Stimulated activated CD8-positive, alpha-beta memory T cell treated with anti-CD3 and anti-CD28 coated beads, Interleukin-7, amount 100 ng/mL, for 48 hours (primary cell): ENCODE results near the gene S100B.
A peak's percentile ranks its signal among the peaks of the same experiment; 100 is the strongest.
"Not testable (repeated sequence)": the region's sequence is repeated elsewhere in the genome, so short reads cannot be mapped to it uniquely, and the experiment has no call there.

Experiments used
- DNase-seq, 2 donors: peaks; one replicate each; pipeline ENCODE4 v3.0.0-alpha.2; 2020; ENCODE audit warnings: low read depth in 1 of 2; ENCODE audit errors: extremely low read depth in 1 of 2

Gene S100B

DNA sequence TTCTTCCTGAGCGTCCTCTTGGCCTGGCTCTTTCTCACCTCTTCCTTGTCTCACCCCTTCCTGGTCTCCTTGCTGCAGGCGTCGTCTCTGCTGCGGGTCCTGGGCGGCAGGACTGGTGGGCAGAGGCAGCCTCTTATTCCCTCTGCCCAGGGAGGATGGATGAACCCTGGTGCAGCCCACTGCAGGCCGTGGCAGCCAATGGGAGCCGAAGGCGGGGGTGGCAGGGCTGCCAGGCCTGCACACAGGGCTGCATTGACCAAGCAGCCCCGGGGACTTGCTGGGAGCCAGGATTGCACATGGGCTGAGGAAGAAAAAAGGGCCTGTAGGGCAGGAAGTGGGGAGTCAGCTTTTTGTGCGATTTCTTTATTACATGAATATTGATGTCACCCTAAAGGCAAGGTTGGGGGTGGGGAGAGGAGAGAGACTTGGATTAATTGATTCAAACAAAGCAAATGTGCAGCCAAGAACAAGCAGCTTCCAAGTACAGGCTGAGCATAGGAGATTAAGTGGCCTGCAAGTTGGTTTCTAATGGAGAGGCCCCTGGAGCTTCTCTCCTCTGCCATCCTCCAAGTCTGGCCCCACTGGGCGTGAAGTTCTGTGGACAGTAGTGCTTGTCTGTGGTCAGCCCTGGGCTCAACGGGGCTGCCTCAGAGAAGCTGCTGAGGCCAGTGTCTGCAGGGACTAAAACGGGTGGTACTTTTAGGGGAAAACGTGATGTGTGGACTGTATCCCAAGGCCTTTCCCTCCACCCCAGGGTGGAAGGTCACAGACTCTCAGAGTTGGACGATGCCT lies at the start of gene S100B:
Gene S100B (minus strand): TSS at position 108 of the 792 bp plus-strand sequence. CDS start 2,667 bp downstream, outside the sequence.
- DNase-seq, result no peak

DNA sequence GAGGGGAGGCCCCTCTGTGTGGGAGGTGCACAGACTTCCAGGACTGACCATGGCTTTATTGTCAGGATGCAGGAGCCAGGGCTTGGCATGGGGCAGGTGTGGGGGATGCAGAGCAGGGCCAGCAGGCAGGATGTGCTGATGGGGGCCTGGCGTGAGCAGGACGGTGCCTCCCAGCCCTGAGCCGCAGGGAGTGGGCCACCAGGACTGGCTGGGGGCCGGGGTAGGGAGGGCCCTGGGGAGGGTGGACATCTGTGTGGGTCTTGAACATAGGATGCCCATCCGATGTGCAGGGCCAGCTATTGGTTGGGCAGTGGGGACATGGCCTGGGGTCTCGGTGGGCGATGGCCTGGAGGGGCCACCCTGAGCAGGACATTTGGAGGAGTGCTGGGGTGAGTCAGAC lies 46.2 kb upstream of the S100B start:
- DNase-seq, result no peak

GRCh38 chr21:46650476-46651098 lies 45.7 kb upstream of the S100B start:
- DNase-seq, result no peak

GRCh38 chr21:46649356-46649755 lies 44.5 kb upstream of the S100B start:
- DNase-seq, result no peak

GRCh38 chr21:46648539-46648938 lies 43.7 kb upstream of the S100B start:
- DNase-seq, result no peak

- no peak for DNase-seq
Measured at GRCh38 chr21:46646541-46647154, 41.8 kb upstream of the S100B start.

DNA sequence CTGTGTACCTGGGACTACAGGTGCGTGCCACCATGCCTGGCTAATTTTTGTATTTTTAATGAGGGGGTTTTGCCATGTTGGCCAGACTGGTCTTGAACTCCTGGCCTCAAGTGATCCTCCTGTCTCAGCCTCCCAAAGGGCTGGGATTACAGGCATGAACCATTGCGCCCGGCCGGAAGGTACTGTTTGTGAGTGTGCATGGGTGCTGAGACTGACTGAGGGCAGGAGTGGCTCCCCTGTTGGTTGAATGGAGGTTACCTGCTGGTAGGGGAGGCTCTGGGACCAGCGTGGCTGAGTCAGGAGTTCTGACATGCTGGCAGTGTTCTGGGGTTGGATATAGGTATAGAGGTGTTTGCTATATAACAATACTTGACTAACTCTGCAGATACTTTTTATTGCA lies 41.0 kb upstream of the S100B start:
- DNase-seq, result no peak

DNA sequence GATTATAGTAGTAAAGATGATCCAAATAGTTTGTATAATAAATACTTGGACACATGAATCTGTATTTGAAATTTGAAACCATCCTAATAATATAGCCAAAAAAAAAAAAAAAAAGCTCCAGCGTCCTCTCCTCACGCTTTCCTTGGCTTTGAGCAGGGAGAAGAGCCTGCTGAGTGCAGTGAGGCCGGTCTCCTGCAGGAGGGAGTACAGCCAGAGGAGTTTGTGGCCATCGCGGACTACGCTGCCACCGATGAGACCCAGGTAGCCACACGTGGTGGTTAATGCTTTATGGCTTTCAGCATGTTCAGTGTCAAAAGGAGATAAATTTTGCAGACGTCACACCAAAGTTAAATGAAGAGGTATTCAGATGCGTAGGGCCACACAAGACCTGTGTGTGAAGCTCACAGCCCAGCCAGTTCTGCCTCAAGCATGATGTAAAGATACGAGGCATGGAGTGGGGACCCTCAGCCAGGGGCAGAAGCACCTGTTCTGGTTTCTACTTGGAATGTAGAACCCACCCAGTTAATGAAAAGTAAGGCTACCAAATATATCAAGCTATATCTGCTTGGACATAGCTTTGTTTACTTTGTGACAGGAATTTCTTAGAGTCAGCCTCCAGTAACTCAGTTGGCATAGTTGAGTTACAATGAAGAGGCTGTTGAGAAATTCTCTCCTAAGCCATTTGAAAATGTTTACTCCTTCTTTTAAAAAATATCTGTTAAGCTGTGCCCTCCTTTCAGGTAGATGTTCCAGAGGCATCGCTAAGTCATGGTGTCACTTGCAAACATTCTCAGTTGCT lies 38.7 kb upstream of the S100B start:
- DNase-seq, result no peak

GRCh38 chr21:46641656-46642055 lies 36.8 kb upstream of the S100B start:
- DNase-seq, result no peak

DNA sequence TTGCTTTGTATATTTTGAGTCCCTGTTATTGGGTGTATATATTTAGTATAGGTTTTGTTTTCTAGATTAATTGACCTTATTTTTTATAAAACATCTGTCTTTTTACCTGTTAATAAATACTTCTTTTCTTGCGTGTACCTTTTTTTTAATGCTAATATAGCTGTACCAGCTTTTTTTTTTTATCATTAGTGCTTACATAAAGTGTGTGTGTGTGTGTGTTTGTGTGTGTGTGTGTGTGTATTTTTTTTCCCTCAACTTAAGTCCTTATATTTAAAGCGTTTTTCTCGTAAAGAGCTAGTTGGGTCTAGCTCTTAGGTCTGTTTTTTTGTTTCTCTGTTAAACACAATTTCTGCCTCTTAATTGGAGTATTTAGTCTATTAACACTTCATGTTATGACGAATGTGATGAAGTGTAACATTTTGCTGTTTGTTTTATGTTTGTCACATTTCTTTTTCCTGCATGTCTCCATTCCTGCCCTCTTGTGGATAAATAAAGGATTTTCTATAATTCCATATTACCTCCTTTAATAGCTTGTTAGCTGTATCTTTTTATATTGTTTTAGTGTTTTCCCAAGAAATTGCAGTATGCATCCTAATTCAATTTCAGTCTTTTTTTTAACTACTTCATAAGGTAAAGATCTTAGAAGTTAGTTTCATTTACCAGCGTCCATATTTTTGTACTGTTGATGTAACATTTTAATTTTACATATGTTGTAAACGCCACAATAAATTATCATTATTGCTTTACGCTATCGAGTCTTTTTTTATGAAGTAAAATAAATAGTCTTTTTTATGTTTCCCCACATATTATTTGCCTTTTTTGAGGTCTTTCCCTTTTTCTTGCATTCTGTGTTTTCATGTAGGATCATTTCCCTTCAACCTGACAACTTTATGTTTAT lies 34.9 kb upstream of the S100B start:
- DNase-seq, result no peak

- no peak for DNase-seq
Measured at GRCh38 chr21:46637952-46638746, 33.3 kb upstream of the S100B start.

- no peak for DNase-seq
Measured at GRCh38 chr21:46636550-46637285, 31.8 kb upstream of the S100B start.

DNA sequence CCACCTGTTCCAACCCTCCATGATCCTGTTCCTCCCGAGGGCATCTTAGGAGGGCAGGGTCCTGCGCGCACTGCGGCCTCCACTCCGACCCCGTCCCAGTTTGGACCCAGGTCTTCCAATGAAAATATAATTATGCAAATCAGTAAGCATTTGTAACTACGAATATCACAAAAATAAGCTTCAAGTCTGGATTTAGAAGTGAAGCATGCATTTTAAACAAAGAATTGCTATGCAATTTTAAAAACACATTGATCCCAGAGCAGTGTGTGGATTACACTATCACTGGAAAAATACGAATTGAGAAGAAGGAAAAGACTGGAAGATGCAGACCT lies 31.3 kb upstream of the S100B start:
- no peak for DNase-seq

GRCh38 chr21:46635324-46636180 lies 30.7 kb upstream of the S100B start, which contains the start of gene PRMT2:
TSS of gene PRMT2 (plus strand) at chr21:46635674. CDS start at chr21:46636952, 1,278 bp downstream.
- peak; percentile 94 to 95 for DNase-seq

DNA sequence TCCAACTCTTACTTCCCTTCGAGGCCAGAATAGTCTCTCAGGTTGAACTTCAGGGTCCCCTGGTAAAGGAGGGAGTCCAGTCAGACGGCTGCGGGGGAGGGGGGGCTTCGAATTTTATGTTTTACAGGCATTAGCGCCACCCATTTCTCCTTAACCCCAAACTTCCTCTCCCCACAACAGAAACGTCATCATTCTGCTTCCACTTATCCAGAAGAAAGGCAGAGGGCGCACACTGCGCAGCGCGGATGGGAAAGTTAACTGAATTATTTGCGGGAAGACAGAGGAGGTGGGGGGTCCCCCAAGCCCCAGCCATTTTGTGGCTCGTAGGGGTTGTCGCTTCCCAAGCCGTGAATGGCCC lies 30.1 kb upstream of the S100B start:
- DNase-seq, result no peak

GRCh38 chr21:46634427-46634826 lies 29.5 kb upstream of the S100B start:
- no peak for DNase-seq

- DNase-seq, result no peak
Measured at GRCh38 chr21:46633566-46633965, 28.7 kb upstream of the S100B start.

GRCh38 chr21:46630915-46631314 lies 26.0 kb upstream of the S100B start:
- not testable (repeated sequence) for DNase-seq
